IMR-90 (cell line): ENCODE results near the gene EVA1C. TPM values are rescaled to one million over a fixed set of nuclear protein-coding genes. Genes with fewer than 3 reads are reported as not detected.
A peak's percentile ranks its signal among the peaks of the same experiment; 100 is the strongest.

ENCODE experiments used
- ATAC-seq: fragments of 200-7000 bp; cut with Tn5 transposase; 2 replicates; pipeline ENCODE4 v1.9.1; 2020; ENCODE audit warnings: low read depth, mild to moderate bottlenecking, moderate library complexity
- BruUV-seq: library from RNA; stranded (reverse); fragments of 400-500 nt; replicated peaks from 2 replicates; lab custom pipeline; 2021; lab: Mats Ljungman, UMichigan
- CTCF ChIA-PET: fragments of 300-600 bp; formaldehyde crosslinking; extraction: SDS; loops from one replicate; lab custom pipeline; 2021; ENCODE audit warnings: antibody characterized with exemption; lab: Yijun Ruan, JAX
- POLR2A ChIA-PET: fragments of 300-600 bp; sonication (Branson Sonifier 250); formaldehyde crosslinking; loops from one replicate; lab custom pipeline; 2022; ENCODE audit warnings: antibody characterized with exemption; ENCODE audit not compliant: unreplicated experiment; lab: Charles Lee
- DNase-seq: peaks from one replicate; pipeline ENCODE4 v3.0.0; 2013
- H2AFZ ChIP-seq: replicated peaks from 2 replicates; pipeline ENCODE3; 2013; ENCODE audit warnings: low read length, mild to moderate bottlenecking; ENCODE audit not compliant: poor library complexity
- H2AK5ac ChIP-seq: 2 replicates; pipeline ENCODE4 v1.6.1; 2013; ENCODE audit warnings: low read depth, low read length, inconsistent platforms
- H2AK9ac ChIP-seq: replicated peaks from 2 replicates; pipeline ENCODE3; 2013; ENCODE audit warnings: mild to moderate bottlenecking, low read depth, low read length, moderate library complexity; ENCODE audit not compliant: poor library complexity
- H2BK120ac ChIP-seq: 2 replicates; pipeline ENCODE4 v1.6.1; 2013; ENCODE audit warnings: low read depth, low read length, inconsistent platforms
- H2BK15ac ChIP-seq: 3 replicates; pipeline ENCODE4 v1.6.1; 2013; ENCODE audit warnings: low read depth, low read length, inconsistent platforms
- H2BK20ac ChIP-seq: 2 replicates; pipeline ENCODE4 v1.6.1; 2013; ENCODE audit warnings: low read depth, mild to moderate bottlenecking, inconsistent platforms, low read length, moderate library complexity
- H2BK5ac ChIP-seq: 2 replicates; pipeline ENCODE4 v1.6.1; 2013; ENCODE audit warnings: mild to moderate bottlenecking, low read depth, low read length, inconsistent platforms; ENCODE audit not compliant: poor library complexity, severe bottlenecking
- H3K14ac ChIP-seq: replicated peaks from 2 replicates; pipeline ENCODE4 v1.6.1; 2013; ENCODE audit warnings: low read depth, low read length, inconsistent platforms
- H3K18ac ChIP-seq: 2 replicates; pipeline ENCODE4 v1.6.1; 2013; ENCODE audit warnings: low read depth, low read length, control low read depth
- H3K23ac ChIP-seq: 2 replicates; pipeline ENCODE4 v1.6.1; 2013; ENCODE audit warnings: low read depth, low read length, inconsistent platforms
- H3K27ac ChIP-seq: 2 replicates; pipeline ENCODE4 v1.5.1; 2013; ENCODE audit warnings: mild to moderate bottlenecking, control low read depth, low read length; ENCODE audit not compliant: insufficient read depth
- H3K27me3 ChIP-seq: 2 replicates; pipeline ENCODE4 v1.6.1; 2013; ENCODE audit warnings: low read length; ENCODE audit not compliant: control insufficient read depth, insufficient read depth
- H3K36me3 ChIP-seq: 2 replicates; pipeline ENCODE4 v1.6.1; 2013; ENCODE audit warnings: low read length, mixed read lengths; ENCODE audit not compliant: control insufficient read depth, insufficient read depth
- H3K4ac ChIP-seq: 2 replicates; pipeline ENCODE4 v1.6.1; 2013; ENCODE audit warnings: low read depth, low read length, inconsistent platforms
- H3K4me1 ChIP-seq: 2 replicates; pipeline ENCODE4 v1.6.1; 2013; ENCODE audit warnings: low read length, mixed read lengths; ENCODE audit not compliant: control insufficient read depth, insufficient read depth
- H3K4me2 ChIP-seq: 2 replicates; pipeline ENCODE4 v1.6.1; 2013; ENCODE audit warnings: low read depth, mild to moderate bottlenecking, control low read depth, low read length, moderate library complexity
- H3K4me3 ChIP-seq: 2 replicates; pipeline ENCODE4 v1.5.1; 2013; ENCODE audit warnings: low read depth, mild to moderate bottlenecking, control low read depth, low read length, moderate library complexity; ENCODE audit not compliant: insufficient read depth
- H3K56ac ChIP-seq: 2 replicates; pipeline ENCODE4 v1.6.1; 2013; ENCODE audit warnings: low read length, inconsistent platforms; ENCODE audit not compliant: insufficient read depth; ENCODE audit errors: extremely low read depth
- H3K79me1 ChIP-seq, 2 experiments: 2 replicates each; pipeline ENCODE4 v1.6.1; 2013; ENCODE audit warnings: low read length in 2 of 2, inconsistent platforms in 1 of 2, low read depth in 1 of 2
- H3K9ac ChIP-seq: 2 replicates; pipeline ENCODE4 v1.6.1; 2013; ENCODE audit warnings: low read depth, low read length, control low read depth
- H3K9me1 ChIP-seq: 2 replicates; pipeline ENCODE4 v1.6.1; 2013; ENCODE audit warnings: low read length, inconsistent platforms; ENCODE audit not compliant: insufficient read depth
- H3K9me3 ChIP-seq: 2 replicates; pipeline ENCODE4 v1.6.1; 2013; ENCODE audit warnings: low read length; ENCODE audit not compliant: control insufficient read depth, insufficient read depth
- H4K20me1 ChIP-seq: 2 replicates; pipeline ENCODE4 v1.6.1; 2013; ENCODE audit warnings: low read length, inconsistent platforms; ENCODE audit not compliant: insufficient read depth
- H4K5ac ChIP-seq: 2 replicates; pipeline ENCODE4 v1.6.1; 2013; ENCODE audit warnings: mild to moderate bottlenecking, low read depth, low read length, control low read depth
- H4K8ac ChIP-seq, 2 experiments: 2 replicates each; pipeline ENCODE4 v1.6.1; 2013; ENCODE audit warnings: low read depth in 2 of 2, low read length in 2 of 2, control low read depth in 1 of 2, inconsistent platforms in 1 of 2
- H4K91ac ChIP-seq: 2 replicates; pipeline ENCODE4 v1.6.1; 2013; ENCODE audit warnings: low read depth, low read length, inconsistent platforms; ENCODE audit not compliant: insufficient read depth
- CEBPB ChIP-seq: IDR thresholded peaks from 2 replicates; pipeline ENCODE4 v1.6.1; 2012; ENCODE audit warnings: low read depth, low read length, improper control_type of control experiment
- POLR2A ChIP-seq: IDR thresholded peaks from 2 replicates; pipeline ENCODE4 v1.6.1; 2012; ENCODE audit warnings: mild to moderate bottlenecking, low read depth, low read length
- RCOR1 ChIP-seq: IDR thresholded peaks from 2 replicates; pipeline ENCODE4 v1.6.1; 2012; ENCODE audit warnings: mild to moderate bottlenecking, low read length, improper control_type of control experiment; ENCODE audit not compliant: insufficient replicate concordance
- SMC3 ChIP-seq: fragments of 150-350 bp; IDR thresholded peaks from 2 replicates; pipeline ENCODE4 v1.6.1; 2016; ENCODE audit warnings: low read depth, mild to moderate bottlenecking, antibody characterized with exemption, low read length, moderate library complexity
- WGBS, 2 experiments: methylation state at CpG; one replicate each; pipeline versions ENCODE4 v1.1.5 to v1.1.7; 2013; ENCODE audit warnings: missing lambda C conversion rate in 2 of 2; ENCODE audit not compliant: insufficient read length in 1 of 2; ENCODE audit errors: extremely low coverage in 2 of 2; 5-methylcytosine and 5-hydroxymethylcytosine counted together
- dilution Hi-C: fragments of 300-500 bp; cut with HindIII; formaldehyde crosslinking; loops from one replicate; pipeline ENCODE4 v1.14.3; 2018; ENCODE audit warnings: low sequenced_read_pairs; ENCODE audit not compliant: unreplicated experiment
- in situ Hi-C: fragments of 300-500 bp; cut with MboI; formaldehyde crosslinking; loops from 3 replicates; pipeline ENCODE4 v1.14.3; 2019; ENCODE audit warnings: low sequenced_read_pairs, inconsistent platforms, mixed read lengths
- intact Hi-C: fragments of 100-400 bp; cut with micrococcal nuclease; formaldehyde crosslinking; loops from 2 replicates; pipeline ENCODE4 v1.10.0; 2022
- polyA plus RNA-seq, 3 experiments: library from polyadenylated mRNA; depleted of rRNA; stranded (reverse); fragments of >200 nt; gene quantifications; 2 replicates each; pipeline ENCODE4 v1.2.3, GENCODE V29; 2012; ENCODE audit warnings: low replicate concordance in 1 of 3
- total RNA-seq: library from RNA; depleted of rRNA; stranded (reverse); fragments of >200 nt; gene quantifications from 2 replicates; pipeline ENCODE4 v1.2.3, GENCODE V29; 2012

The EVA1C gene
- total and polyA plus RNA-seq, 2 of the 4 experiments (the other 2 are of a cell fraction): 0.72 to 1.1 TPM

- dilution Hi-C loops: no loop called here
- Histone ChIP-seq H4K8ac (peak overlapping the region; percentile 95 to 99), H2BK120ac (no peak overlapping the region), H3K27me3 (0 out of 2 replicates have a peak, but pooled peaks cover 1% of the 10 kb centered on the region), H3K4me1 (peaks cover 8% of the 10 kb centered on the region), H3K56ac (no peak overlapping the region), H3K9me1 (peaks cover 3% of the 10 kb centered on the region), H2AK5ac (peak overlapping the region; percentile 51), H4K5ac (peak overlapping the region; percentile 92), H2BK15ac (no peak overlapping the region), H3K9ac (peak overlapping the region; percentile 71; the same call in 1 of the 2 replicates), H3K18ac (no peak overlapping the region), H3K36me3 (peaks cover 5% of the 10 kb centered on the region; the same call in 1 of the 2 replicates), H4K91ac (peak overlapping the region; percentile 67; the same call in 1 of the 2 replicates), H3K9me3 (no peaks in the 10 kb centered on the region), H4K20me1 (peaks cover 28% of the 10 kb centered on the region), H3K4me2 (peak overlapping the region; percentile 82), H2AFZ (peak overlapping the region; percentile 93), H3K4me3 (peak overlapping the region; percentile 95), H3K23ac (no peak overlapping the region), H2BK20ac (no peak overlapping the region), H3K14ac (peak overlapping the region; percentile 80), H2BK5ac (no peak overlapping the region), H3K27ac (no peak overlapping the region), H3K4ac (peak overlapping the region; percentile 87), H2AK9ac (peak overlapping the region; percentile 69), H3K79me1 (peaks cover 6 to 39% of the 10 kb centered on the region in 2 experiments; a peak in 2 of 4 replicates)
- CTCF ChIA-PET: interaction anchor here (1.0 kb wide), 1 partner anchor 10 kb away, joined by 3 read pairs; no protein-coding TSS in a partner anchor
- no TSS peak for BruUV-seq
- no CpG with 5 or more reads among the region's 9 CpGs for WGBS, 2 experiments
- POLR2A ChIA-PET: no interaction called here
- in situ Hi-C loops: loop anchor here (25.0 kb wide), 1 partner anchor 344 kb away; the partner anchor contains the start of gene SYNJ1
- ATAC-seq (no peak), DNase-seq (no peak)
- TF ChIP-seq SMC3: no peak
- TF ChIP-seq POLR2A: no peak
- no peak for TF ChIP-seq RCOR1
- TF ChIP-seq CEBPB: no peak
- intact Hi-C loops: no loop called here
These were observed 18.9 kb upstream of the EVA1C start for GRCh38 chr21:32393677-32394001.
